NT2/D1 (cell line): ENCODE measurements around the gene OR2AG2.

Experiments
- YY1 ChIP-seq: IDR thresholded peaks from 2 replicates; pipeline ENCODE4 v1.6.1; 2011; ENCODE audit not compliant: insufficient read length, insufficient read depth
- ZNF274 ChIP-seq: IDR thresholded peaks from 2 replicates; pipeline ENCODE4 v1.6.1; 2011; ENCODE audit warnings: mild to moderate bottlenecking, low read depth, low read length

- TF ChIP-seq YY1, result no peak
- TF ChIP-seq ZNF274, result no peak
Observed at GRCh38 chr11:6727971-6728760, 43.6 kb downstream of the OR2AG2 start.
